Upper lobe of left lung (tissue), 6 donors: ENCODE data around the gene EDN2. TPM values are rescaled to one million over a fixed set of nuclear protein-coding genes. Genes with fewer than 3 reads are reported as not detected.
A peak's percentile ranks its signal among the peaks of the same experiment; 100 is the strongest.

Source experiments
- ATAC-seq, 2 donors: fragments of 200-7000 bp; cut with Tn5 transposase; one replicate each; pipeline ENCODE4 v1.9.1; 2022; ENCODE audit warnings: mild to moderate bottlenecking in 2 of 2, moderate library complexity in 2 of 2; ENCODE audit not compliant: low FRiP score in 2 of 2
- DNase-seq, 2 donors: peaks; one replicate each; pipeline ENCODE4 v3.0.0-alpha.2; 2019 to 2020
- H3K27ac ChIP-seq, 4 donors: fragments of 200-600 bp; sonication (generic); one replicate each; pipeline ENCODE4 v1.5.1; 2016 to 2019
- H3K27me3 ChIP-seq, 4 donors: fragments of 200-600 bp; sonication (generic); one replicate each; pipeline ENCODE4 v1.5.1; 2017 to 2019
- H3K36me3 ChIP-seq, 4 donors: fragments of 200-600 bp; sonication (generic); one replicate each; pipeline ENCODE4 v1.5.1; 2016 to 2019
- H3K4me1 ChIP-seq, 4 donors: fragments of 200-600 bp; sonication (generic); one replicate each; pipeline ENCODE4 v1.5.1; 2018 to 2019
- H3K4me3 ChIP-seq, 4 donors: fragments of 200-600 bp; sonication (generic); one replicate each; pipeline ENCODE4 v1.5.1; 2017 to 2019; ENCODE audit warnings: mild to moderate bottlenecking in 2 of 4, moderate library complexity in 1 of 4
- H3K9me3 ChIP-seq, 4 donors: fragments of 200-600 bp; sonication (generic); one replicate each; pipeline ENCODE4 v1.5.1; 2018 to 2019
- EP300 ChIP-seq, 4 donors: sonication (generic); formaldehyde crosslinking; IDR thresholded peaks; one replicate each; pipeline ENCODE4 v1.5.1; 2017; ENCODE audit warnings: antibody characterized with exemption in 4 of 4, control low read depth in 2 of 4
- POLR2A ChIP-seq, 4 donors: fragments of 450-650 bp; IDR thresholded peaks; one replicate each; pipeline ENCODE4 v1.5.1; 2016 to 2017; ENCODE audit warnings: antibody characterized with exemption in 4 of 4, mild to moderate bottlenecking in 2 of 4
- POLR2AphosphoS5 ChIP-seq, 2 donors: sonication (generic); formaldehyde crosslinking; IDR thresholded peaks; one replicate each; pipeline ENCODE4 v1.5.1; 2017; ENCODE audit warnings: antibody characterized with exemption in 2 of 2
- WGBS, 2 donors: methylation state at CpG; one replicate each; pipeline ENCODE4 v1.1.5; 2017 to 2018; 5-methylcytosine and 5-hydroxymethylcytosine counted together
- total RNA-seq, 6 donors: library from RNA; depleted of rRNA in 4 of 6; stranded (reverse); fragments of >200 nt in 4 of 6; gene quantifications; one replicate each; pipeline versions ENCODE4 v1.1.0 to v1.2.1, GENCODE V29; 2016 to 2021
- TF ChIP-seq, protein P1 (sequence below), 6 experiments: fragments of 450-650 bp in 4 of 6; fragments of 200-600 bp in 2 of 6; sonication (generic) in 2 of 6; IDR thresholded peaks; one replicate each; pipeline ENCODE4 v1.5.1; 2016 to 2019; ENCODE audit warnings: antibody characterized with exemption in 6 of 6
- donor health status: DM: no; HTN: no; CAD: no; lungs with moderate emphysema.
- donor health status: DM: no; HTN: yes; CAD: no; lungs with severe emphysema.

The EDN2 gene
- total RNA-seq, 6 donors from 2014 or later = 0.49 to 4.0 (median 0.77) TPM; not detected in 3

- Histone ChIP-seq H3K27me3 (no peaks in the 10 kb centered on the region), H3K4me1 (peaks cover 20 to 58% (median 51%) of the 10 kb centered on the region in 4 donors), H3K9me3 (no peaks in the 10 kb centered on the region), H3K36me3 (no peaks in the 10 kb centered on the region), H3K27ac (no peak overlapping the region), H3K4me3 (no peak overlapping the region)
- DNase-seq (no peak), ATAC-seq (no peak)
- TF ChIP-seq, protein P1, sequence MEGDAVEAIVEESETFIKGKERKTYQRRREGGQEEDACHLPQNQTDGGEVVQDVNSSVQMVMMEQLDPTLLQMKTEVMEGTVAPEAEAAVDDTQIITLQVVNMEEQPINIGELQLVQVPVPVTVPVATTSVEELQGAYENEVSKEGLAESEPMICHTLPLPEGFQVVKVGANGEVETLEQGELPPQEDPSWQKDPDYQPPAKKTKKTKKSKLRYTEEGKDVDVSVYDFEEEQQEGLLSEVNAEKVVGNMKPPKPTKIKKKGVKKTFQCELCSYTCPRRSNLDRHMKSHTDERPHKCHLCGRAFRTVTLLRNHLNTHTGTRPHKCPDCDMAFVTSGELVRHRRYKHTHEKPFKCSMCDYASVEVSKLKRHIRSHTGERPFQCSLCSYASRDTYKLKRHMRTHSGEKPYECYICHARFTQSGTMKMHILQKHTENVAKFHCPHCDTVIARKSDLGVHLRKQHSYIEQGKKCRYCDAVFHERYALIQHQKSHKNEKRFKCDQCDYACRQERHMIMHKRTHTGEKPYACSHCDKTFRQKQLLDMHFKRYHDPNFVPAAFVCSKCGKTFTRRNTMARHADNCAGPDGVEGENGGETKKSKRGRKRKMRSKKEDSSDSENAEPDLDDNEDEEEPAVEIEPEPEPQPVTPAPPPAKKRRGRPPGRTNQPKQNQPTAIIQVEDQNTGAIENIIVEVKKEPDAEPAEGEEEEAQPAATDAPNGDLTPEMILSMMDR (IDR thresholded peaks at IDR 0.05) = no peak
- no peak for TF ChIP-seq POLR2AphosphoS5 (IDR thresholded peaks at IDR 0.05)
- no peak for TF ChIP-seq POLR2A (IDR thresholded peaks at IDR 0.05)
- no peak for TF ChIP-seq EP300 (IDR thresholded peaks at IDR 0.05)
- 53 to 58% methylated on average over 23 of the region's 23 CpGs for WGBS, 2 donors
These were observed 2.1 kb upstream of the EDN2 start for GRCh38 chr1:41486371-41487125.

DNA sequence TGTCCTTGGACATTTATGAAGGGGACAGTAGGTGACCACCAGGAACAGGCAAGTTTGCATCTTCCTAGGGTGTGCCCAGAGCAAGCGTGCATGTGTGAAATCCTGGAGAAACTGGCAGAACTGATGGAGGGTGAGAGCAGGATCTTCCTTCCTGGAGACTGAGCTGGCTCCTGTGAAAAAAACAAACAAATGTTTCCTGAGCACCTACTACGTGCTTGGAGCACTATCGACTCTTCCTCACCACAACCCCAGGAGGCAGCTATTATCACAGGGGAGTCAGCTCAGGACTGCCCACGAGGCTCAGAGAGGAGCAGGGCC lies 1.5 kb upstream of the EDN2 start:
- Histone ChIP-seq H3K9me3 (no peaks in the 10 kb centered on the region), H3K4me3 (no peak overlapping the region), H3K4me1 (peaks cover 20 to 58% (median 51%) of the 10 kb centered on the region in 4 donors), H3K27ac (no peak overlapping the region), H3K27me3 (no peaks in the 10 kb centered on the region), H3K36me3 (no peaks in the 10 kb centered on the region)
- DNase-seq (no peak), ATAC-seq (no peak)
- TF ChIP-seq POLR2AphosphoS5 (IDR thresholded peaks at IDR 0.05) = no peak
- TF ChIP-seq POLR2A (IDR thresholded peaks at IDR 0.05) = no peak
- TF ChIP-seq EP300 (IDR thresholded peaks at IDR 0.05) = no peak
- TF ChIP-seq, protein P1 (IDR thresholded peaks at IDR 0.05) = no peak
- whole genome bisulfite sequencing, 2 donors = 54 to 82% methylated on average over 4 of the region's 4 CpGs

GRCh38 chr1:41485605-41486004 lies 1.1 kb upstream of the EDN2 start:
- peaks cover 20 to 58% (median 51%) of the 10 kb centered on the region in 4 donors for H3K4me1 ChIP-seq
- H3K27ac ChIP-seq = peak overlapping the region in 1 of 4 donors; percentile 30
- 40 to 52% methylated on average over 4 to 5 of the region's 5 CpGs for WGBS, 2 donors
- no peaks in the 10 kb centered on the region for H3K9me3 ChIP-seq
- no peaks in the 10 kb centered on the region for H3K36me3 ChIP-seq
- H3K4me3 ChIP-seq = no peak overlapping the region
- ATAC-seq = no peak
- TF ChIP-seq, protein P1 (IDR thresholded peaks at IDR 0.05) = no peak
- TF ChIP-seq POLR2AphosphoS5 (IDR thresholded peaks at IDR 0.05) = peak in 1 of 2 donors; percentile 44
- H3K27me3 ChIP-seq = no peaks in the 10 kb centered on the region
- DNase-seq = no peak

DNA sequence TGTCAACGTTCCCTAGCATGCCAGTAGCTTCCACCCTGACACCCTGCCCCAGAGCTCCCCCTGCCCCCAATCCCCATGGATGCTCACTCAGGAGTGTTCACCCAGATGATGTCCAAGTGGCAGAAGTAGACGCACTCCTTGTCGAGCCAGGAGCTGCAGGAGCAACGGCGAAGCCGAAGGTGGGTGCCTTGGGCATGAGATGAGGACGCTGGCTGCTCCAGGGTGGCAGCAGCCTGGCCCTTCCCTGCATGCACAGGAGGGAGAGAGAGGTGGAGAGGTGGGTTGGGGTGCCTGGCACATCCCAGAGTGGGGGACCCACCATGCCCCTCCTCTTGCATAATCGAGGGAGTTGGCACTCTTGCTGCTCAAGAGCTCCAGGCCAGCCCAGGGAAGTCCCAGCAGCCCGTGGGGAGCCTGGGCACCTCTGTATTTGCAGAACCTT lies 502 bp downstream of the EDN2 start:
- no peak for ATAC-seq
- TF ChIP-seq, protein P1 (IDR thresholded peaks at IDR 0.05) = no peak
- TF ChIP-seq POLR2AphosphoS5 (IDR thresholded peaks at IDR 0.05) = no peak
- TF ChIP-seq EP300 (IDR thresholded peaks at IDR 0.05) = no peak
- no peak for TF ChIP-seq POLR2A (IDR thresholded peaks at IDR 0.05)
- peaks cover 20 to 56% (median 51%) of the 10 kb centered on the region in 4 donors for H3K4me1 ChIP-seq

More for the DNA sequence above, 502 bp downstream of the EDN2 start:
- peak overlapping the region in 1 of 4 donors; percentile 58 for H3K27ac ChIP-seq
- peak overlapping the region in 1 of 4 donors; percentile 13 for H3K4me3 ChIP-seq
- DNase-seq = no peak
- H3K27me3 ChIP-seq = no peaks in the 10 kb centered on the region
- no peaks in the 10 kb centered on the region for H3K9me3 ChIP-seq
- WGBS, 2 donors = 56 to 83% methylated on average over 7 to 9 of the region's 9 CpGs
- H3K36me3 ChIP-seq = no peaks in the 10 kb centered on the region
